ENCODE measurements around the gene DUSP22.

- TF ChIP-seq CTCF (IDR thresholded peaks at IDR 0.05; ENCODE audit: low read length) (no peak), EZH2phosphoT487 (IDR thresholded peaks at IDR 0.05; ENCODE audit: low read length) (no peak)
Measured at GRCh38 chr6:332671-333070, 40.4 kb downstream of the DUSP22 start.
